ENCODE results near the gene TMEM217. TPM values are rescaled to one million over a fixed set of nuclear protein-coding genes. Genes with fewer than 3 reads are reported as not detected.

Gene TMEM217
- total and polyA plus RNA-seq, 2 of the 8 experiments (the other 6 are each of a cell fraction or from before 2014, with no cell fraction given), result 0.60 to 1.1 TPM

DNA sequence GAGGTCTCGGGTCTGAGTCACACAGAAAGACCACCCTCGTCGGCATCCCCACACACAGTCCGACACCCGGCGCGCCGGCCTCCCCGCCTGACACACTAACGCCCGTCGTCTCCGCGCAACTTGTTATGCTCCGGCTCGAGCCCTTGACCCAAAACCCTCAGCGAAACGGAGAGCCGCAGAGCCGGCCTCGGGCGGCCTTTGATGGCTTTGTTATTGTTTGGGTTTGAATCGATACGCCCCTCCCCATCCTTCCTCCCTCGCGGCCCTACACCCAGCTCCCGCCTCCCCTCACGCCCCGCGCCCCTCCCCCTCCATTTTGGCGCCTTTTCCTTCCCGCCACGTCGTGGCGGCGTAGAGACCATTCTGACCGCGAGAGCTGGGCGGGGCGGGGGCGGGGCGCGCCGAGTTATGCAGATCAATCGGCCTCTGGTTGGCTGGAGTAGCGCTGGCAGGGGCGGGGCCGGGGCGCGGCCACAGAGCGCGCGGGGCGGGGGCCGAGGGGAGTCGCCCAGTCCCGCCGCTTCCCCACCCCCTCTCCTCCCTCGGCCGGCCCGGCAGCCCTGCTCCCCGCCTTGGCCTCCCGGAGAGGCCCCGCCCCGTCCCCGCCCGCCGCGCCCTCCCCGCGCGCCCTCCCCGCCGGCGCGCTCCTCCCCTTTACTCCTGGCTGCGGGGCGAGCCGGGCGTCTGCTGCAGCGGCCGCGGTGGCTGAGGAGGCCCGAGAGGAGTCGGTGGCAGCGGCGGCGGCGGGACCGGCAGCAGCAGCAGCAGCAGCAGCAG, 88.3 kb downstream of the TMEM217 start, which contains the start of gene PIM1 (continued):
- TF ChIP-seq, protein P1, sequence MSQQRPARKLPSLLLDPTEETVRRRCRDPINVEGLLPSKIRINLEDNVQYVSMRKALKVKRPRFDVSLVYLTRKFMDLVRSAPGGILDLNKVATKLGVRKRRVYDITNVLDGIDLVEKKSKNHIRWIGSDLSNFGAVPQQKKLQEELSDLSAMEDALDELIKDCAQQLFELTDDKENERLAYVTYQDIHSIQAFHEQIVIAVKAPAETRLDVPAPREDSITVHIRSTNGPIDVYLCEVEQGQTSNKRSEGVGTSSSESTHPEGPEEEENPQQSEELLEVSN (IDR thresholded peaks at IDR 0.05), result peak; percentile 81
- no peak for TF ChIP-seq TEAD4 (IDR thresholded peaks at IDR 0.05; ENCODE audit: low read depth, low read length)
- no peak for TF ChIP-seq CBX8 (IDR thresholded peaks at IDR 0.05; ENCODE audit: borderline replicate concordance, low read depth, low read length)
- TF ChIP-seq EP300 (IDR thresholded peaks at IDR 0.05; ENCODE audit: borderline replicate concordance in 1 of 2, low read depth in 2 of 2, low read length in 2 of 2), result peak in 1 of 2 experiments; percentile 54; a peak in 1 of 3 replicates
- peak; percentile 46 for TF ChIP-seq NANOG (IDR thresholded peaks at IDR 0.05; ENCODE audit: insufficient read depth, low read depth, low read length, poor library complexity, severe bottlenecking)
- TF ChIP-seq CREB1 (IDR thresholded peaks at IDR 0.05), result peak; percentile 71
- TF ChIP-seq YY1 (IDR thresholded peaks at IDR 0.05; ENCODE audit: low read depth, low read length), result no peak
- no peak for TF ChIP-seq SP1 (IDR thresholded peaks at IDR 0.05; ENCODE audit: low read depth, low read length)
- no peak for TF ChIP-seq JUN (IDR thresholded peaks at IDR 0.05; ENCODE audit: low read depth, low read length)
- peak; percentile 28 for TF ChIP-seq ASH2L (IDR thresholded peaks at IDR 0.05; ENCODE audit: low read length)
- TF ChIP-seq RBBP5 (IDR thresholded peaks at IDR 0.05; ENCODE audit: borderline replicate concordance, low read depth, low read length), result peak; percentile 9; the same call in 1 of the 2 replicates
- TF ChIP-seq, protein P2, sequence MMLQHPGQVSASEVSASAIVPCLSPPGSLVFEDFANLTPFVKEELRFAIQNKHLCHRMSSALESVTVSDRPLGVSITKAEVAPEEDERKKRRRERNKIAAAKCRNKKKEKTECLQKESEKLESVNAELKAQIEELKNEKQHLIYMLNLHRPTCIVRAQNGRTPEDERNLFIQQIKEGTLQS (IDR thresholded peaks at IDR 0.05; ENCODE audit: insufficient read depth, low read depth, low read length), result no peak
- no peak for TF ChIP-seq EZH2 (IDR thresholded peaks at IDR 0.05; ENCODE audit: low read depth, low read length, severe bottlenecking)
- TF ChIP-seq TAF1 (IDR thresholded peaks at IDR 0.05; ENCODE audit: low read depth, low read length), result peak; percentile 78
- TF ChIP-seq, protein P3, sequence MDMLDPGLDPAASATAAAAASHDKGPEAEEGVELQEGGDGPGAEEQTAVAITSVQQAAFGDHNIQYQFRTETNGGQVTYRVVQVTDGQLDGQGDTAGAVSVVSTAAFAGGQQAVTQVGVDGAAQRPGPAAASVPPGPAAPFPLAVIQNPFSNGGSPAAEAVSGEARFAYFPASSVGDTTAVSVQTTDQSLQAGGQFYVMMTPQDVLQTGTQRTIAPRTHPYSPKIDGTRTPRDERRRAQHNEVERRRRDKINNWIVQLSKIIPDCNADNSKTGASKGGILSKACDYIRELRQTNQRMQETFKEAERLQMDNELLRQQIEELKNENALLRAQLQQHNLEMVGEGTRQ (IDR thresholded peaks at IDR 0.05; ENCODE audit: low read length), result no peak
- no peak for TF ChIP-seq FOSL1 (IDR thresholded peaks at IDR 0.05; ENCODE audit: insufficient read depth, low read depth, low read length)
- no peak for TF ChIP-seq MAFK (IDR thresholded peaks at IDR 0.05; ENCODE audit: low read depth, low read length)
- no peak for TF ChIP-seq KDM4A (IDR thresholded peaks at IDR 0.05; ENCODE audit: low read depth, low read length, severe bottlenecking)
- peak; percentile 54 for TF ChIP-seq PHF8 (conservative IDR thresholded peaks at IDR 0.05; ENCODE audit: low read depth, low read length)
- no peak for TF ChIP-seq KDM1A (IDR thresholded peaks at IDR 0.05; ENCODE audit: borderline replicate concordance, low read length)
- TF ChIP-seq CEBPB (IDR thresholded peaks at IDR 0.05; ENCODE audit: low read depth, low read length), result no peak
- peak; percentile 66 for TF ChIP-seq POLR2AphosphoS5 (IDR thresholded peaks at IDR 0.05; ENCODE audit: low read depth, low read length)
